OCI-LY1 (cell line): ENCODE measurements around the gene TAS1R2.

Source experiments
- EZH2 ChIP-seq: fragments of 200-600 bp; sonication (generic), shearing (Covaris generic); IDR thresholded peaks from 2 replicates; pipeline ENCODE4 v1.8.0; 2017; ENCODE audit warnings: borderline replicate concordance, mixed run types, mild to moderate bottlenecking, antibody characterized with exemption, low read length, moderate library complexity, mixed read lengths
- TF ChIP-seq, protein P1 (sequence below): fragments of 200-600 bp; sonication (generic), shearing (Covaris generic); IDR thresholded peaks from 2 replicates; pipeline ENCODE4 v1.5.1; 2017; ENCODE audit warnings: mild to moderate bottlenecking, antibody characterized with exemption, low read length, moderate library complexity, mixed read lengths

DNA sequence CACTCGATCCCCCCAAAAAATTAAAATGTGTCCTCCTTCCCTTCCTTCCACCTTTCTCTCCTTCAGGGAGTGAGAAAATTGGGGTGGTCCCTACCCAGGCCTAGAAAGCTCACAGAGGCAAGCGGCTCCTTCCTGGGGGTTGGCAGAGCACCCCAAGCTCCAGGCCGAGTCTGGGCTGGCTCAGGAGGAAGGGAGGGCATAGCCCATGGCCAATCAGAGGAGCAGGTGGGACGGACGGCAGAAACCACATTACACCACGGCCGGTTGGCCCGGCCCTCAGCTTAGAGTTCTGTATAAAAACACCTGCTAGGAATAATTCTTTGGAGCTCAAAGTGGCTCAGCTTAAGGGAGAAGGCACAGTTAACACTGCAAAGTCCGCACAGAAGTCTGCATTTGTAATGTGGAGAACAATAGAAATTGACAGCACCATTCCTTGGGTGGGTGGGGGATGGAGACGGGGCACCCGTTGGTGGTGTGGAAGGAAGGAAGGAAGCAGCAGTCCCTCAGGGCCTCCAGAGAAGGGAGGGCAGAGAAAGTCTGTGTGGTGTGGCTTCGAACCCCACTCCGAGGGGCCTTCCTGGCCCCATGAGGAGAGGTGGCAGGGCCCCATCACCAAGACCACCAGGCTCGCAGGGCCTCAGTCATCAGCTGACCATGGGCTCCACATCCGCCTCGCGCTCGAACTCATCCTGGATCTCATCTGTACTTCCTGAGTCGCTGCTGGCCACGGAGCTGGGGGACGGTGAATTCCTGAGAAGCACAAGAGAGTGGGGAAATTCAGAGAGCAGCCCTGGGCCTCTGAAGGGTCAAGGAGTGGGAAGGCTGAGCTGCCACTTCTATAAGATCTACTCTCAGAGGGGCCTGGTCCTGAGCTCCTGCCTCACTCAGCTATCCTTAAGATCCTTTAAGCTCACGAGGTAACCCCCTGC lies 48.7 kb upstream of the TAS1R2 start:
- TF ChIP-seq, protein P1, sequence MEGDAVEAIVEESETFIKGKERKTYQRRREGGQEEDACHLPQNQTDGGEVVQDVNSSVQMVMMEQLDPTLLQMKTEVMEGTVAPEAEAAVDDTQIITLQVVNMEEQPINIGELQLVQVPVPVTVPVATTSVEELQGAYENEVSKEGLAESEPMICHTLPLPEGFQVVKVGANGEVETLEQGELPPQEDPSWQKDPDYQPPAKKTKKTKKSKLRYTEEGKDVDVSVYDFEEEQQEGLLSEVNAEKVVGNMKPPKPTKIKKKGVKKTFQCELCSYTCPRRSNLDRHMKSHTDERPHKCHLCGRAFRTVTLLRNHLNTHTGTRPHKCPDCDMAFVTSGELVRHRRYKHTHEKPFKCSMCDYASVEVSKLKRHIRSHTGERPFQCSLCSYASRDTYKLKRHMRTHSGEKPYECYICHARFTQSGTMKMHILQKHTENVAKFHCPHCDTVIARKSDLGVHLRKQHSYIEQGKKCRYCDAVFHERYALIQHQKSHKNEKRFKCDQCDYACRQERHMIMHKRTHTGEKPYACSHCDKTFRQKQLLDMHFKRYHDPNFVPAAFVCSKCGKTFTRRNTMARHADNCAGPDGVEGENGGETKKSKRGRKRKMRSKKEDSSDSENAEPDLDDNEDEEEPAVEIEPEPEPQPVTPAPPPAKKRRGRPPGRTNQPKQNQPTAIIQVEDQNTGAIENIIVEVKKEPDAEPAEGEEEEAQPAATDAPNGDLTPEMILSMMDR = no peak
- no peak for TF ChIP-seq EZH2
